ENCODE data around the gene FEN1. TPM values are rescaled to one million over a fixed set of nuclear protein-coding genes. Genes with fewer than 3 reads are reported as not detected.

The FEN1 gene
- total RNA-seq, 1 donor from 2014 or later: 11.0 TPM

- Histone ChIP-seq H3K4me1 (ENCODE audit: control insufficient read depth in 3 of 3, insufficient read depth in 3 of 3, low read length in 3 of 3) (peaks cover 15 to 25% (median 18%) of the 10 kb centered on the region in 3 donors), H3K36me3 (ENCODE audit: control insufficient read depth in 3 of 3, insufficient read depth in 3 of 3, low read length in 3 of 3) (peaks cover 4 to 7% (median 5%) of the 10 kb centered on the region in 3 donors), H3K9me3 (ENCODE audit: control insufficient read depth in 3 of 3, low read length in 3 of 3) (no peaks in the 10 kb centered on the region), H3K4me3 (ENCODE audit: low read length in 3 of 3) (peak within 1 kb of the TSS; percentile 84 to 96 (median 89)), H3K27ac (ENCODE audit: low read depth, low read length) (peak within 1 kb of the TSS; percentile 91), H3K9ac (ENCODE audit: low read depth in 1 of 3, low read length in 3 of 3) (peak within 1 kb of the TSS; percentile 83 to 93 (median 88)), H3K27me3 (ENCODE audit: control insufficient read depth in 3 of 3, insufficient read depth in 3 of 3, low read length in 3 of 3) (peaks cover 0 to 2% (median 0%) of the 10 kb centered on the region in 3 donors)
These were observed 24.2 kb downstream of the FEN1 start, which contains the start of gene FADS1 for GRCh38 chr11:61816736-61817455. Gene FADS1, minus strand, starts transcription at chr11:61817003. Its CDS starts 74 bp downstream, at chr11:61816929.

- Histone ChIP-seq H3K27me3 (ENCODE audit: control insufficient read depth in 3 of 3, insufficient read depth in 3 of 3, low read length in 3 of 3) (peaks cover 0 to 2% (median 0%) of the 10 kb centered on the region in 3 donors), H3K4me1 (ENCODE audit: control insufficient read depth in 3 of 3, insufficient read depth in 3 of 3, low read length in 3 of 3) (peaks cover 15 to 25% (median 18%) of the 10 kb centered on the region in 3 donors), H3K27ac (ENCODE audit: low read depth, low read length) (no peak overlapping the region), H3K36me3 (ENCODE audit: control insufficient read depth in 3 of 3, insufficient read depth in 3 of 3, low read length in 3 of 3) (peaks cover 0 to 3% (median 0%) of the 10 kb centered on the region in 3 donors), H3K4me3 (ENCODE audit: low read length in 3 of 3) (peak overlapping the region in 2 of 3 donors; percentile 51 to 96), H3K9ac (ENCODE audit: low read depth in 1 of 3, low read length in 3 of 3) (peak overlapping the region in 1 of 3 donors; percentile 93), H3K9me3 (ENCODE audit: control insufficient read depth in 3 of 3, low read length in 3 of 3) (no peaks in the 10 kb centered on the region)
These were observed 24.9 kb downstream of the FEN1 start for GRCh38 chr11:61817471-61818202.

- Histone ChIP-seq H3K36me3 (ENCODE audit: control insufficient read depth in 3 of 3, insufficient read depth in 3 of 3, low read length in 3 of 3) (no peaks in the 10 kb centered on the region), H3K9ac (ENCODE audit: low read depth in 1 of 3, low read length in 3 of 3) (no peak overlapping the region), H3K4me1 (ENCODE audit: control insufficient read depth in 3 of 3, insufficient read depth in 3 of 3, low read length in 3 of 3) (peaks cover 15 to 20% (median 15%) of the 10 kb centered on the region in 3 donors), H3K27me3 (ENCODE audit: control insufficient read depth in 3 of 3, insufficient read depth in 3 of 3, low read length in 3 of 3) (no peaks in the 10 kb centered on the region), H3K4me3 (ENCODE audit: low read length in 3 of 3) (no peak overlapping the region), H3K9me3 (ENCODE audit: control insufficient read depth in 3 of 3, low read length in 3 of 3) (no peaks in the 10 kb centered on the region), H3K27ac (ENCODE audit: low read depth, low read length) (no peak overlapping the region)
These were observed 27.5 kb downstream of the FEN1 start for GRCh38 chr11:61820174-61820573.

GRCh38 chr11:61826930-61827570 is 34.3 kb downstream of the FEN1 start:
- Histone ChIP-seq H3K27ac (ENCODE audit: low read depth, low read length) (peak overlapping the region; percentile 76), H3K4me1 (ENCODE audit: control insufficient read depth in 3 of 3, insufficient read depth in 3 of 3, low read length in 3 of 3) (peaks cover 10 to 30% (median 27%) of the 10 kb centered on the region in 3 donors), H3K9ac (ENCODE audit: low read depth in 1 of 3, low read length in 3 of 3) (peak overlapping the region; percentile 53 to 69 (median 59)), H3K9me3 (ENCODE audit: control insufficient read depth in 3 of 3, low read length in 3 of 3) (no peaks in the 10 kb centered on the region), H3K36me3 (ENCODE audit: control insufficient read depth in 3 of 3, insufficient read depth in 3 of 3, low read length in 3 of 3) (no peaks in the 10 kb centered on the region), H3K27me3 (ENCODE audit: control insufficient read depth in 3 of 3, insufficient read depth in 3 of 3, low read length in 3 of 3) (peaks cover 4 to 24% (median 16%) of the 10 kb centered on the region in 3 donors), H3K4me3 (ENCODE audit: low read length in 3 of 3) (peak overlapping the region; percentile 35 to 79 (median 69))

- no peaks in the 10 kb centered on the region for H3K9me3 ChIP-seq (ENCODE audit: control insufficient read depth in 3 of 3, low read length in 3 of 3)
- peaks cover 10 to 36% (median 34%) of the 10 kb centered on the region in 3 donors for H3K4me1 ChIP-seq (ENCODE audit: control insufficient read depth in 3 of 3, insufficient read depth in 3 of 3, low read length in 3 of 3)
- peaks cover 0 to 3% (median 0%) of the 10 kb centered on the region in 3 donors for H3K36me3 ChIP-seq (ENCODE audit: control insufficient read depth in 3 of 3, insufficient read depth in 3 of 3, low read length in 3 of 3)
- H3K27me3 ChIP-seq (ENCODE audit: control insufficient read depth in 3 of 3, insufficient read depth in 3 of 3, low read length in 3 of 3): peaks cover 8 to 30% (median 16%) of the 10 kb centered on the region in 3 donors
- H3K4me3 ChIP-seq (ENCODE audit: low read length in 3 of 3): peak within 1 kb of the TSS; percentile 69 to 79 (median 73)
- peak within 1 kb of the TSS; percentile 53 to 79 (median 72) for H3K9ac ChIP-seq (ENCODE audit: low read depth in 1 of 3, low read length in 3 of 3)
- H3K27ac ChIP-seq (ENCODE audit: low read depth, low read length): peak within 1 kb of the TSS; percentile 76
These were observed 35.1 kb downstream of the FEN1 start, which contains the start of gene FADS2 for GRCh38 chr11:61827571-61828378. Gene FADS2, plus strand, starts transcription at chr11:61828300. Its CDS starts 91 bp downstream, at chr11:61828391.

- H3K4me1 ChIP-seq (ENCODE audit: control insufficient read depth in 3 of 3, insufficient read depth in 3 of 3, low read length in 3 of 3): peaks cover 10 to 36% (median 35%) of the 10 kb centered on the region in 3 donors
These were observed 35.6 kb downstream of the FEN1 start for GRCh38 chr11:61828379-61828628.

GRCh38 chr11:61828629-61829407 is 36.1 kb downstream of the FEN1 start:
- H3K27ac ChIP-seq (ENCODE audit: low read depth, low read length): peak overlapping the region; percentile 76
- peak overlapping the region; percentile 69 to 79 (median 73) for H3K4me3 ChIP-seq (ENCODE audit: low read length in 3 of 3)
- peak overlapping the region; percentile 48 to 79 (median 72) for H3K9ac ChIP-seq (ENCODE audit: low read depth in 1 of 3, low read length in 3 of 3)
- H3K4me1 ChIP-seq (ENCODE audit: control insufficient read depth in 3 of 3, insufficient read depth in 3 of 3, low read length in 3 of 3): peaks cover 13 to 38% (median 37%) of the 10 kb centered on the region in 3 donors
- H3K9me3 ChIP-seq (ENCODE audit: control insufficient read depth in 3 of 3, low read length in 3 of 3): no peaks in the 10 kb centered on the region
- peaks cover 12 to 31% (median 16%) of the 10 kb centered on the region in 3 donors for H3K27me3 ChIP-seq (ENCODE audit: control insufficient read depth in 3 of 3, insufficient read depth in 3 of 3, low read length in 3 of 3)
- H3K36me3 ChIP-seq (ENCODE audit: control insufficient read depth in 3 of 3, insufficient read depth in 3 of 3, low read length in 3 of 3): peaks cover 0 to 3% (median 0%) of the 10 kb centered on the region in 3 donors

More at GRCh38 chr11:61828379-61828628, 35.6 kb downstream of the FEN1 start:
- H3K27me3 ChIP-seq (ENCODE audit: control insufficient read depth in 3 of 3, insufficient read depth in 3 of 3, low read length in 3 of 3): peaks cover 12 to 31% (median 16%) of the 10 kb centered on the region in 3 donors
- peak overlapping the region; percentile 48 to 79 (median 72) for H3K9ac ChIP-seq (ENCODE audit: low read depth in 1 of 3, low read length in 3 of 3)
- H3K4me3 ChIP-seq (ENCODE audit: low read length in 3 of 3): peak overlapping the region; percentile 69 to 79 (median 73)
- peaks cover 0 to 3% (median 0%) of the 10 kb centered on the region in 3 donors for H3K36me3 ChIP-seq (ENCODE audit: control insufficient read depth in 3 of 3, insufficient read depth in 3 of 3, low read length in 3 of 3)
- H3K9me3 ChIP-seq (ENCODE audit: control insufficient read depth in 3 of 3, low read length in 3 of 3): no peaks in the 10 kb centered on the region
- peak overlapping the region; percentile 76 for H3K27ac ChIP-seq (ENCODE audit: low read depth, low read length)

- peak overlapping the region; percentile 69 to 79 (median 73) for H3K4me3 ChIP-seq (ENCODE audit: low read length in 3 of 3)
- H3K4me1 ChIP-seq (ENCODE audit: control insufficient read depth in 3 of 3, insufficient read depth in 3 of 3, low read length in 3 of 3): peaks cover 21 to 46% (median 45%) of the 10 kb centered on the region in 3 donors
- no peaks in the 10 kb centered on the region for H3K9me3 ChIP-seq (ENCODE audit: control insufficient read depth in 3 of 3, low read length in 3 of 3)
- H3K27me3 ChIP-seq (ENCODE audit: control insufficient read depth in 3 of 3, insufficient read depth in 3 of 3, low read length in 3 of 3): peaks cover 12 to 31% (median 16%) of the 10 kb centered on the region in 3 donors
- H3K36me3 ChIP-seq (ENCODE audit: control insufficient read depth in 3 of 3, insufficient read depth in 3 of 3, low read length in 3 of 3): peaks cover 0 to 3% (median 0%) of the 10 kb centered on the region in 3 donors
- peak overlapping the region in 2 of 3 donors; percentile 72 to 79 for H3K9ac ChIP-seq (ENCODE audit: low read depth in 1 of 3, low read length in 3 of 3)
- peak overlapping the region; percentile 76 for H3K27ac ChIP-seq (ENCODE audit: low read depth, low read length)
These were observed 37.1 kb downstream of the FEN1 start for GRCh38 chr11:61829806-61830205.

Measured in skeletal muscle tissue (tissue), 4 donors.